ENCODE measurements around the gene TAT.

Gene TAT

GRCh38 chr16:71536752-71537499, 40.0 kb downstream of the TAT start:
- no peak for FAIRE-seq

- no peak for FAIRE-seq
Measured at GRCh38 chr16:71532366-71532765, 44.5 kb downstream of the TAT start.

GRCh38 chr16:71528863-71529262, 48.0 kb downstream of the TAT start:
- FAIRE-seq: no peak

- FAIRE-seq: no peak
Measured at GRCh38 chr16:71528257-71528656, 48.6 kb downstream of the TAT start.

- peak; percentile 90 for FAIRE-seq
Measured at GRCh38 chr16:71526111-71526631, 50.7 kb downstream of the TAT start, which contains the start of gene CHST4. Gene CHST4 (plus strand): TSS chr16:71526426. CDS start chr16:71536678, 10,252 bp downstream.

- peak; percentile 77 for FAIRE-seq
Measured at GRCh38 chr16:71524566-71525553, 52.0 kb downstream of the TAT start.

- FAIRE-seq: no peak
Measured at GRCh38 chr16:71520550-71520949, 56.3 kb downstream of the TAT start.
